DMS153 treated with DMSO at 0.1 percent for 48 hours (cell line): ENCODE data around the gene IL34.

Experiments
- DNase-seq: peaks from one replicate; lab custom pipeline; 2025; ENCODE audit not compliant: unreplicated experiment; lab: John Stamatoyannopoulos, UW

Gene IL34

DNA sequence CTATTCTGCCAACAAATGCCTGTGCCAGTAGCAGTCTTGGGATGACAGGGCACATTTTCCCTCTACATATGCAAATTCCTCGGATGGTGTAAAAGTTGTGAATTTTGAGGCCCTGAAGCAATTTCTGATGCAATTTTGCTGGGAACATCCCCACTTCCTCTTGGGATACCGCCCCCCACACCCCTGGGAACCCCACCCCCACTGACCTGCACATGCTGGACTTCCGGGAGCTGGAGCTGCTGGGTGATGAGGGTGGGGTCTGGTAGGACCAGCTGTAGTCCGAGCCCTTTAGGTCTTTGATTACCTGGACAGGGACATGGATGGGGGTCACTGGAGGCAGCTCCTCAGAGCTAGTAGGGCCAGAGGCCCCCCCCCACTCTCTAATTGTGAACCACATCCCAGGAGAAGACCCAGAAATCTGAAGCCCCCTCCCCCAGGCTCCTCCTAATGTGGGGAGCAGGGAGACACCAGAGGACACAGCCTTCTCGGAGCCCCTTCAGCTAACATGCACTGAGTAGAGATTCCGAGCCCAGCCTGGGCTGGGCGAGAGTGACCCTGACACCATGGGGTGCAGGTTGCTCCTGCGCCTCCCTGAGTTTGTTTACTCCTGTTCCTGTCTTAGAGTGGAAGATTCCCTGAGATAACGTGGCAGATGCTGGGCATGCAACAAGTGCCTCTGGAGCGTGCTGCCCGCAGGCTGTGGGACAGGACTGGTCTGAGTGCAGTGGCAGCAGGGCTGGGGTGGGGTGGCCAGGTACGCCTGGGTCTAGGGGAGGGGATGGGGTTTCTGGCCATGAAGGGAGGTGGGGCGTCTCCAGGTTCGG is 30.5 kb downstream of the IL34 start:
- DNase-seq, result no peak

DNA sequence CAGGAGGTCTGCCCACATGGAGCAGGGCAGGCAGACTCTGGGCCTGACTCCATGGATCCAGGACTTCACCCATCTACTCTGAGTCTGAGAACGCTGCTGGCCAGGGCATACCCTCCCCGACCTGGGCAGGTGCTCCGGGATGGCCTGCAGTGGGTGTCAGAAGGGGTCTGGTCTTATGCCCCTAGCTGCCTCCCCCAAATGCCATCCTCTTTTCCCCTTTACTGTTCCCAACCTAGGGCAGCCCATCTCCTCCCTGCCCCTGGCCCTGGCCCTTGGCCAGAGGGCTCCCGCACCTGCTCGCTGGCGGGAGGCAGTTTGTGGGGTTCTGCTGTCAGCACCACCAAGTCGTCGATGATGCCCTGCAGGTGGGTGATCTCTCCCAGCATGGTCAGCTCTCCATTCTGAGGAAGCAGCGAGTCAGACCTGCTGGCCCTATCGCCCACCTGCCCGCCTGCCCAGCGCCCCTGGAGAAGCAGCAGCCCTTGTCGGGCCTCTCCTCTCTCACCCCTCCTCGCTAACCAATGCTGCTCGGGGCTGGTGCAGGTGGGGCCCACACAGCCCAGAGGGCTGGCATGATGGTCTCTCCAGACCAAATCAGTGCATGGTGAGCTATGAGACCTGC is 31.3 kb downstream of the IL34 start:
- DNase-seq, result no peak

DNA sequence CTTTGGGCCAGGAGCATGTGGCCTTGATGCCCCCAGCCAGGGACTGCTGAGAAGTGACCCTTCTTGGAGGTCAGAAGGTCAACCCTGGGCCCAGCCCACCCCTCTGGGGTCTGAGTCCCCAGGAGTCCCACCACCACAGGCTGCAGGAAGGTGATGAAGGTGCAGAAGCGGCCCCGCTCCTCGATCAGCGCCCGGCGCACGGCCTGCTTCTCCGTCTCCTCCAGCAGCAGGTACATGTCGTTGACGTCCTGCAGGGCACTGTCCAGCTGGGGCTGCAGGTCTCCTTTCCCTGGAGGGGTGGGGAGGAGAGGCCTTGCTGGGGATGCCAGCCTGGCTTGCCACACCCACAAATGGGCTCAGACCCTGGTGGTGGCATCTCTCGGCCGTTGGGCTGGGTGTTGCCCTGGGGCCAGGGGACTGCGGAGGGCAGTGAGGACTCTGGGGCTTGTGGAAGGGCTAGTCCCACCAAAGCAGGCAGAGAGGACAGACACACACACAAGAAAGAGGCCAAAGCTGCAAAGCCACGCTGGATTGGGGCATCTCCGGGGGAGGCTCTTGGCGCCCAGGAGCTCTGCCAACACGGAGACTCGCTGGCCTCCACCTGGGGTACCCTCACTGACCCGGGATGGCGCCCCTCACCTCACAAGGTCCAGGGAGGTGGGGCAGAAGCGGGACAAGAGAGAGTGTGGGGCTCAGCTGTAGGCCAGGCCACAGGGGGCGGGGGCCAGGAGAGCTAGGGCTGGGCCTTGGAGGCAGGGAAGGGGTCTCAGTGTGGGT is 31.9 kb downstream of the IL34 start:
- DNase-seq, result no peak

DNA sequence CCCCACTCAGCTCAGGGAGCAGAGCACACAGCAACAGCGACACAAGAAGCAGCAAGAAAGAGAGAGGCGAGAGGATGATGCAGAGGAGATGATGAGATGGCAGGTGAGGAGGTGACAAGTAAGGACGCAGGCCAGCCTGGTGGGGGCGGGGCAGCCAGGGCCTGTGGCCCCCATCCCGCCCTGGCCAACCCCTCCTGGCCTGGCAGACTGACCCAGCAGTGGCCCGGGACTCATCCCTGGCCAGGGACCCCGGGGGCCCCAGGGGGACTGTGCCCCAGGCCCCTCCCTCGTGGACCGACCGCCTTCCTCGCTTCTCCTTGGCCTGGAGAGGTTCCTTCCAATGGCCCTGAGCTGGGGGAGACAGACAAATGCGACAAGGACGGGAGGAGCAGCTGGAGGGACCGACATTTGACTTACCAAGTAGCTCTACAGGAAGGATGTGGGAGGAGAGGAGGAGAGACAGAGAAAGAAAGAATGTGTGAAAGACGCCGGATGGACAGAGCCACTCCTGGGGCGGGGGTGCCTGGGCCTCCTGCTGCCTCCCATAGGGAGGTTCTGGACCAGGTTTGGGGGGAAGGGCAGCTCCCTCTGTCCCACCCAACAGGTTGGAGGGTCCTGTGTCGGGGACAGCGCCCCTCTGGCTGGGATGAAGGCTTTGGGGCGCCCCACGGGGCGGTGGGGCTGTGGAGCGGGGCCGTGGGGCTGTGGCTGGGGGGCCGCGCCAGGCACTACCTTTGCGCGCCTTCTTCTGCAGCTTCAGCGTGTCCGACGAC is 32.7 kb downstream of the IL34 start:
- DNase-seq, result no peak

DNA sequence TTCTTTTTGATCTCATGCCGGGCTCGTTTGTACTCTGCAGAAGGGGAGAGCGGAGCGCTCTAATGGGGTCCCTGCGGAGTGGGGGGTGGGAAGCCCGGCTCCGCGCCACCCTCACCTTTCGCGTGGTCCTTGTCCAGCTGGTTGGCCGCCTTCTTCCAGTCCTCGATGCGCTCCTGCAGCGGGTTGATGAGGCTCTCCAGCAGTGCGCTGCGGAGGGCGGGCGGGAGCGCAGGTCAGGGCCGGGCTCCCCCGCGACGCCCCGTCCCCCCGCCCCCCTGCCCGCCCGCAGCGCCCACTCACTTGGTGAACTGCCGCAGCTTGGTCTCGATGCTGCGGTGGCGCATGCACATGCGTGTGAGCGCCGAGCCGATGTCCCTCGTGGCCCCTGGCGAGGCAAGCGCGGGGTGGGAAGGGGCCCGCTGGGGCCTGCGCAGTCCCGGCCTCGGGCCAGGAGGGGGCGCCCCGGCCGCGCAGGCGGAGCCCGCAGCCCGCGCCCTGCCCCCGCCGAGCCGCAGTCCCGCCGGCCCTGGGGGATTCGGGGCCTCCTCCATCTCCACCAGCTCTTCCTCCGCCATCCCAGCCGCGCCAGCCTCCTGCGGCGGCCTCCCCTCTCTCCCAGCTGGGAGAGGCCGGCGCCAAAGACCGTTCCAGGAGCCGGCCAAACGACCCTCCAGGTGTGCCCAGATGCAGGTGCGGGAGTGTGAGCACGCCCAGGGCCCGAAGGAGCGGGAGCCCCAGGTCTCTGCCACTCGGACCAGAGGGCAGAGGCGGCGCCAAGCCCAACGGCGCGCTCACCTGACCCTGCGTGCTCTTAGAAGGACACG is 33.5 kb downstream of the IL34 start:
- no peak for DNase-seq

DNA sequence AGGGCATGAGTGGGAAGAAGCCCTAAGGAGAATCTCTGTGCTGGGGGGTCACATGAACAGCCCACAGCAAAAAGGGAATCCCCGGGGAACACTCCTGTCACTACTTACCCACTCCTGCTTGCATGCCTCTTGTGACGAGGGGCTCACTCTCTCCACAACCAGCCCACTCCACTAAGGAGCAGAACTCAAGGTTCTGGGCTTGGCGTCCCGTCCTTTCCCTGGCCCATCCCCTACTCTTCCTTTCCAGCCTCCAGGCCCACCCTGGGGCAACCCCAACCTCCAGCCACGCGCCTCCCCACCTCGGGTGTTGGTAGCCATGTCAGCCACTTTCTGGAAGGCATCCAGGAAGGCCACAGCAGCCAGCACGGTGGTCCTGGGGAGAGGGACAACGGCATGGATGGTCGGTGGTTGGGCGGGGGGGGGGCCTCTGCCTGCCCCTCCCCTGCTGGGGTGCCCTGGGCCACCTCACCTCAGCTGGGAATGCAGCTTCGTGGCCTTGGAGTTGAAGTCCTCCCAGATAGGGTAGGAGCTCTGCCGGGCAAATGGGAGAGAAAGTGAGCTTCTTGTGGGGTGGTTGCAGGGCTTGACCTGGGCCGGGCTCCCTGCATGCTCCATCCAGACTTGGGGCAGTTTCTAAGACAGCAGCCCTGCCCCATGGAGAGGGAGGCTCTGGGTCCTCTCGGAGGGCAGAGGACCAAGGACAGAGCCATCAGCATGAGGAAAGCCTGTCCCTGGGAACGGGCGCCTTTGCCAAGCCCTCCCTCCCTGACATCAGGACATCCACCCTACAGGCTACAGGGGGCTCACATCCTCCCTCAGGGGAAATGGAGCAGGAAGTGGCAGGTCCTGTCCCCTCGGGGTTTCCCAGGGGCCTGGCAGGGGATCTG is 34.4 kb downstream of the IL34 start:
- DNase-seq, result no peak

DNA sequence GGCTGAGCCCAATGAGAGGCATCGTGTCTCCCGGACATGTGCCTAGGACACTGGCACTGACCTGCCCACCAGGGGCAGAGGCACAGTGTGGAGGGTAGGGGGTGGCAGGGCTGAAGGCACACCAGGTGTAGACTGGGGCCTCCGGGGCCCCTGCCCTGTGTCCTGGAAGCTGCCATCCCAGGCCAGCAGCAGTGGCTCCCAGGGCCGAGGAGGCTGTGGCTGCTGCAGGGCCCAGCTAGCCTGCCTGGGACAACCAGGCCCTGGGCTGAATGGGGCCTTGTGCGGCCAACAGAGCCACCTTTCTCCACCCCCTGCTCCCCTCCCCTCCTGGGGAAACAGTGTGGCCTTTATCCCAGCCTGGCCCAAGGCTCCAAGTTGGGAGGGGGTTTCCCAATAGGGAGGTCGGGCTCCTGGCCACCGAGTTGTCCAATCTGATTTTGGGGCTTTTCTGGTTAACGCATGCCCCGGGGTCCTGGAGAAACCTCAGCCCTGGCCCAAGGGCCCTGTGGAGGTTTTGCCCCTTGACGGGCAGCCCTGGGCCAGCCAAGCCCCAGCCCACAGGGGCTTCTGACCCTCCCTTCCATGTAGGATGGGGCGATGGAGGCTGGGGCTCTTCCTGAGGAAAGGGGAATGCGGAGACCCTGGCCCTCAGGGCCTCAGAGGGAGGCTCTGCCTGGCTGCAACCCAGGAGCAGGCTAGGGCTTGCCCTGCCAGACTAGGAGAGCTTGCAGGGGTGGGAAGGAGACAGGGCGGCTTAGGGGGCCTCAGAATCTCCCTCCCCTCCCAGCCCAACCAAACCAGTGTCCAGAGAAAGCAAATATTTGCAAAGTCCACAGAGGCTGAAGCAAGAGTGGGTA is 35.3 kb downstream of the IL34 start:
- no peak for DNase-seq

DNA sequence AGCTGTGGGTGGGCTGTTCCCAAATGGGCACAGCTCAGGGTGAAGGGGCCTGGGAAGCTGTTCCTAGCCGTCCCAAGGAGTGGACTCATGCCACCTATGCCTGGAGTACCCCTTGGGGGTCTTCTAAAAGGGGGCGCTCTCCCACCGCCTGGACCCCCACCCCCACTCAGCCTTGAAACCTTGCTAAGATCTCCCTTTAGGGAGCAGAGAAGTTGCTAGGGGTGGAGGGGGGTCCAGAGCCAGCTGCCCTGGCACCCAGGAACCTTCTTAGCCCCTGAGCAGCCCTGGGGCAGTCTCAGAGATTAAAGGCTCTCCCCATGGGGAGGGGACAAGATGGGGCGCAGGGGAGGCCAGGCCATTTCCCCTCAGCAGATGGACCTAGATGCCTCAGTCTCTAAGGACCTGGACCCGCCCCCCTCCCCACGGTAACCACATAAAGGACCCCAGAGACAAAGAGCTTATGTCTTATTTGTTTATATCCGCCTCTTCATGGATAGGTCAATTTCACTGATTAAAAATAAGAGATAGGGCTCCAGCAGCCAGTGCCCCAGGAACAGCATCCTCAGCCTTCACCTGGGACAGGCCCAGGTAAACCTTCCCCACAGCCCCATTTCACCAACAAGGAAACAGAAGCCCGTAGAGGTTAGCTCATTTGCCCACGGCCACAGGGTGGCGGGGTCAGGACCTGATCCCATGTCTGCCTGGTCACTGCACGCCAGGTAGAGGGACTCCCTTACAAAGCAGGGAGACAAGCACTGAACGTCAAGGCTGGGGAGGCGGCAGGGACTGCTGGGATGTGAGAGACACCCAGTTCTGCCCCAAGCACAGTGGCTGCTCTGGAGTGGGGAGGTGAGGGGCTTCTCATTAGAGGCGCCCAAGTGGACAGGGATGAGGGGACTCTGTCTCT is 36.1 kb downstream of the IL34 start:
- DNase-seq, result no peak

DNA sequence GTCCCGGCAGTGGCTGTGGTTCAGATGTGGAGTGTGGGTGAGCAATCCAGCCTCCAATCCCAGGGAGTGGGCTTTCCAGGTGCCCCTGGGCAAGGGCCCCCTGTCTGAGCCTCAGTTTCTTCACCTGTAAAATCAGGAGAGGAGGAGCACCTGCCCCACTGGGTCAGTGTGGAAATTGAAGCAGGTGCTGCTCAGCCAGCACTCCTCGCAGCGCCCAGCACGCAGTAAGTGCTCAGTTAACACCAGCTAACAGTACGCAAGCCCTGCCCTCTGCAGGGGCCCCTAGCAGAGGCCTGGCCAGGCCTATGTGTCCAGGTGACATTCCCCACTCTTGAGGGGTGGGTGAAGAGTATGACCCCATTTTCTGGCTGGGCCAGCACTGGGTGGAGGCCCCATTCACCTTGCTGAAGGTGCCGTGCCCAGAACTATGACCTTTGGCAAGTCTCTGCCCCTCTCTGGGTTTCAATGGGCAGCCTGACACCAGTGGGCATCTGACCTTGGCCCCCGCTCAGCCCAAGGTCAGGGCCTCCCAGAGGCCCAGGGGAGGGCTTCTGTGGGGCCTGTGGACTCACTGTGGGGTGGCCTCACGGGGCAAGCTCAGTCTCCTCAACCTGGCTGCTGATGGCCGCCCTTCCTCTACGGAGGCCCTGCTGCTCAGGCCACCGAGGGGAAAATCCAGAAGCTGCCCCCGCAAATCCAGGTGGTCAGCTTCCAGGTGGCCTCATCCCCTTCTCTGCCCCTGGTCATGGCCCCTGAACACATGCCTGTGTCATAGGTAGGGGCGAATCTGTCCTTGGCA is 37.0 kb downstream of the IL34 start:
- no peak for DNase-seq

DNA sequence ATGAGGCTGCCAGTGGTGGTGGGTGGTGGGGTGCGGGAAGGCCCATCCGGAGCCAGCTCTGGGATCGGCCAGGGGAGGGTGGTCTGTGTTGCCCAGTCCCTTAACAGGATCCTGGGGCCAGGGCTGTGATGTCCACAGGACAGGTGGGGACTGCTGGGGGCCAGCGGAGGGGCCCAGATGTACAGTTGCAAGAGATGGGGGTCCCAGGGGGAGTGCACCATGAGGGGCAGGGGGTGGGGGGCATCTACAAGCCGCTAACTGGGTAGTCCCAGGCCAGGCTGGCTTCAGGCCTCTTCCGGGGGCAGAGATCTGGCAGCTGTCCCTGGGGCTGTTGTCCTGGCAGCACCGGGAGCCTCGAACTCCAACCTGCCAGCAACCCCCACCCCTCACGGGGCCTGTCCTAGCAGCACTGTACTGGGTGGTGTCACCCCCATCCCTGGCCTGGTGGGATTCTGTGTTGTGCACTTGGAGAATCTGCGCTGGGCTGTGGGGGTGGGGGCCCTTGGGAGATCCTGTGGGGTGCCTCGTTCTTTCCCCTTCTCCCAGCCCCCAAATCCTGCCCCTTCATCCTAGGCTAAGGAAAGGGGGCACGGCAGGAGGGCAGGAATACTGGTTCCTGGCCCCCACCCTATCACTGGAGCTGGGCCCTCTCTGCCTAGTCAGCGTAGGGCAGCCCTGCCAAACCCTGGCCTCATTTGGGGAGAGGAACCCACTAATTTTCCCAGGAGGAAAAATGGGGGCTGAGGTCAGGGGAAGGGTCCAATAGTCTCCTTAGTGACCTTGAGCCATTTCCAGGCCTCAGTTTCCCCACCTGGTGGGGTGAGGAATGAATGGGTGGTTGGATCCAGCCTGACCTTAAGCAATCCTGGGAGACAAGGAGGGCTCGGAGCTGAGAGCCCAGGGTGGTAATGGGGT is 38.0 kb downstream of the IL34 start:
- DNase-seq, result no peak

DNA sequence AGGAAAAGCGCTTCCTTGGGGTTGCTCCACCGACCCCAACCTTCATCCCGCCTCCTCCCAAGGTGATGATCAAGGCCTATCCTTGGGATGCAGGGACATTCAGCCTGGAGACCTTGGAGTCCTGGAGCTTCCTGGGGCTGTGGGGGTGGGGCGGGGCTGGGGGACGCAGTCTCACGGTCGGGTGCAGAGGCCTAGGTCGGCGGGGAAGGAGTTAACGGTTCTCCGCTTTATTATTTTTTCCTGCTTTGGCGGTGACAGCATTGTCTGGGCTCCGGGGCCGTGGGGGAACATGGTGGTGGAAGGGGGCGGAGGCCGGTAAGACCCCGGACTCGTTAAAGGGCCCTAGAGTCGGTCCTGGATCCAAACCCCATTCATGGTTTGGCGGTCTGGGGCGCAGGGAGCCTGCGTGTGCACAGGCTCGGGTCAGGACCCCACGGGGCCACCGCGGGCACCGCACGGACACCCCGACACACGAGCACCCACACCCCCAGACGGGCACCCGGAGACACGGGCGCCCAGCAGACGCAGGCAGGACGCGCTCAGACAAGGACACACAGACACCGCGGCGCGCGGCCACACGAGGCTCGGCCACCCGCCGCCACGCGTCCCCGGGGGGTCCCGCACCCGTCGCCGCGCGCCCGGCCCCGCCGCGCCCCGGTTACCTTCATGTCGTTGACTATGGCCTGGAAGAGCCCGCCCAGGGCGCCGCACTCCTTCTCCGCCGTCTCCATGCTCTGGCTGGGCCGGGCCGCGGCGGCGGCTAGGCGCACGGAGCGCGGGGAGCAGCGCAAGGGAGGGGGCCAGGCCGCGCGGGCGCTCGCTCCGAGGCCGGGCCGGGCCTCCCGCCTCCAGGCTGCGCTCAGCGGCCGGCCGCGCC is 38.9 kb downstream of the IL34 start:
- no peak for DNase-seq

DNA sequence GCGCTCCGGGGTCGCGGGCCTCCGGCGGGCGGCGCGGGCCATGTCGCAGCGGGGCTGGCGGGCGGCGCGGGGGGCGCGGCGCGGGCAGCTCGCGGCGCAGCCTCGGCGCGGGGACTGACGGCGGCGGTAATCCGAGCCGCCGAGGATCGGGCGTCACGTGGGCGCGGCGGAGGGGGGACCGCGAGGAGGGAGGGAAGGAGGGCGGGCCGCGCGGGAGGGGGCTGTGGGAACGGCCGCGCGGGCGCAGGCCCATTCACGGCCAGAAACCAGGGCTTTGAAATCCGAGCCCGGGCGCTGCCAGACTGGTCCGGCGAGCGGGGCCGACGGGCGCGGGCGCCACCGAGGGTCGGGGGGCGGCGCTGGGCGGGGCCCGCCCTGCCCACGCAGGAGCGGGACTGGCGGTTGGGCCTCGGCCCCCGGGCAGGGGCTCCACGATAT is 39.6 kb downstream of the IL34 start, which contains the start of gene MTSS2:
TSS of gene MTSS2 (minus strand) at position 116 of the 438 bp plus-strand sequence. CDS start 262 bp downstream, outside the sequence.
- peak; percentile 24 for DNase-seq

DNA sequence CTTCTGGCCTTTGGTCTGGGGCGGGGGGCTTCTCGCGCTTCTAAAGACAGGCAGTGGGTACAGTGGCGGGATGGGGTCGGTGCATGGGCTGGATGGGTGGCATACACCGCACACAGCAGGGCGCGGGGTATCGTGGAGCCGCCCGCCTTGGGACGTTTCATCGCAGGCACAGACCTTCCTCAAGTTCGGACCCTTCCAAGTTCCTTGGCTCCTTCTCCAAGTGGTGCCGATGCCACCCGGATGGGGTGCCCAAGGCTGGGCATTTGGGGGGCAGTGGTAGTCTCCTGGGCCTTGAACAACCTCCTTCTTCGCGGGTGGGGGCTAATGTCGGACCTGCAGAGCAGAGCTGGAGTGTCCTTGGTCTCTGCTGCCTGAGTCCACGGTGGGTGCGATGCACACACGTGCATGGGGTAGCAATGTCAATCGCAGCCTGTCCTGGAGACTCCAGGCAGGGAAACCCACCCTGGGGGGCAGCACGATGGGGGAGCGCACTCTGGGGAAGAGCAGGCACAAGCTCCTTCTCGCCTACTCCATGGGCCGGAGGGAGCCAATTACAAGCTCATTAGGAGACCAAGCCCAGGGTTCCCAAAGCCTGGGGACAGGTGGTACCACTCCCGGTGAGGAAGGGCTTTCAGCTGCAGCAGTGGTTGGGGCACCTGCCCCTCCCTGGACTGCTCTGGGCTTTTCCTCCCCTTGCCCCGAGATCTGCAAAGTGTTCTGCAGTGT is 40.2 kb downstream of the IL34 start:
- DNase-seq, result no peak

DNA sequence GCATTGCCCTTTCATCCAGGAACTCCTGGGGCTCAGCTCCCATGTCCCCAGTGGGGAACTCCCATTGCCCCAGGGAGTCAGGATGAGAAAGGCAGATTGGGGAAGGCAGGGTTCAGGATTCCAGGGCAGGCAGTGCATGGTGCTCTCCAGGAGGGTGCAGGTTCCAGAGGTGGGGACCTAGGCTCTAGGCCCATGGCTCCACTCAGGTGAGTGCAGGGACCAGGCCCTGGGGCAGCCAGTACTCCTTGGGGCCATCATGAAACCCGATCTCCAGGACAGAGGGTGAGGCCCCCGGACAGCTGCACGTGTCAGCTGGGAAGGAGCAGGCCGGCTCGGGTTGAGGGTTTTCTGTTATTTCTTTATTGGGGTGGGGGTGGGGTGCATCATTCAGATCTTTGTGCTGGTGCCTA is 40.7 kb downstream of the IL34 start:
- no peak for DNase-seq
